ENCODE data around the gene FBRSL1. TPM values are rescaled to one million over a fixed set of nuclear protein-coding genes. Genes with fewer than 3 reads are reported as not detected.

FBRSL1 gene
- total and polyA plus RNA-seq, 2 of the 8 experiments (the other 6 are each of a cell fraction or from before 2014, with no cell fraction given) = 18.4 to 109 TPM

DNA sequence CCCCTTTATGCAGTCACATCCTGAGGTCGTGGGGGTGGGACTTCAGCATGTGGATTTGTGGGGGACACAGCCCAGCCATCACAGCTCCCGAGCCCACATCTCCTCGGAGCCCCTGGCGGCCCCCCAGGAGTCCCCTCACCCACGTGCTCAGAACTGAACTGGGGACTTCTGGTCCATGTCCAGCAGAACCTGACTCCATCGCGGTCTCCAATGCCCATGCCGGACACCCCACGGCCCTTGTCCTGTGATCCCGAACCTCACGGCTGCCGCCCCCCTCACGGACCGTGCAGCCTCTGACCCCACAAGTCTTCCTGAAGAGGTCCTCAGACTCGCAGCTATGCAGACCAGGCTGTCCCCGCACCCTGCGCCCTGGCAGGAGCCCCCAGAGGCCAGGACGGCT is 13.5 kb upstream of the FBRSL1 start (continued):
- TF ChIP-seq, protein P1, sequence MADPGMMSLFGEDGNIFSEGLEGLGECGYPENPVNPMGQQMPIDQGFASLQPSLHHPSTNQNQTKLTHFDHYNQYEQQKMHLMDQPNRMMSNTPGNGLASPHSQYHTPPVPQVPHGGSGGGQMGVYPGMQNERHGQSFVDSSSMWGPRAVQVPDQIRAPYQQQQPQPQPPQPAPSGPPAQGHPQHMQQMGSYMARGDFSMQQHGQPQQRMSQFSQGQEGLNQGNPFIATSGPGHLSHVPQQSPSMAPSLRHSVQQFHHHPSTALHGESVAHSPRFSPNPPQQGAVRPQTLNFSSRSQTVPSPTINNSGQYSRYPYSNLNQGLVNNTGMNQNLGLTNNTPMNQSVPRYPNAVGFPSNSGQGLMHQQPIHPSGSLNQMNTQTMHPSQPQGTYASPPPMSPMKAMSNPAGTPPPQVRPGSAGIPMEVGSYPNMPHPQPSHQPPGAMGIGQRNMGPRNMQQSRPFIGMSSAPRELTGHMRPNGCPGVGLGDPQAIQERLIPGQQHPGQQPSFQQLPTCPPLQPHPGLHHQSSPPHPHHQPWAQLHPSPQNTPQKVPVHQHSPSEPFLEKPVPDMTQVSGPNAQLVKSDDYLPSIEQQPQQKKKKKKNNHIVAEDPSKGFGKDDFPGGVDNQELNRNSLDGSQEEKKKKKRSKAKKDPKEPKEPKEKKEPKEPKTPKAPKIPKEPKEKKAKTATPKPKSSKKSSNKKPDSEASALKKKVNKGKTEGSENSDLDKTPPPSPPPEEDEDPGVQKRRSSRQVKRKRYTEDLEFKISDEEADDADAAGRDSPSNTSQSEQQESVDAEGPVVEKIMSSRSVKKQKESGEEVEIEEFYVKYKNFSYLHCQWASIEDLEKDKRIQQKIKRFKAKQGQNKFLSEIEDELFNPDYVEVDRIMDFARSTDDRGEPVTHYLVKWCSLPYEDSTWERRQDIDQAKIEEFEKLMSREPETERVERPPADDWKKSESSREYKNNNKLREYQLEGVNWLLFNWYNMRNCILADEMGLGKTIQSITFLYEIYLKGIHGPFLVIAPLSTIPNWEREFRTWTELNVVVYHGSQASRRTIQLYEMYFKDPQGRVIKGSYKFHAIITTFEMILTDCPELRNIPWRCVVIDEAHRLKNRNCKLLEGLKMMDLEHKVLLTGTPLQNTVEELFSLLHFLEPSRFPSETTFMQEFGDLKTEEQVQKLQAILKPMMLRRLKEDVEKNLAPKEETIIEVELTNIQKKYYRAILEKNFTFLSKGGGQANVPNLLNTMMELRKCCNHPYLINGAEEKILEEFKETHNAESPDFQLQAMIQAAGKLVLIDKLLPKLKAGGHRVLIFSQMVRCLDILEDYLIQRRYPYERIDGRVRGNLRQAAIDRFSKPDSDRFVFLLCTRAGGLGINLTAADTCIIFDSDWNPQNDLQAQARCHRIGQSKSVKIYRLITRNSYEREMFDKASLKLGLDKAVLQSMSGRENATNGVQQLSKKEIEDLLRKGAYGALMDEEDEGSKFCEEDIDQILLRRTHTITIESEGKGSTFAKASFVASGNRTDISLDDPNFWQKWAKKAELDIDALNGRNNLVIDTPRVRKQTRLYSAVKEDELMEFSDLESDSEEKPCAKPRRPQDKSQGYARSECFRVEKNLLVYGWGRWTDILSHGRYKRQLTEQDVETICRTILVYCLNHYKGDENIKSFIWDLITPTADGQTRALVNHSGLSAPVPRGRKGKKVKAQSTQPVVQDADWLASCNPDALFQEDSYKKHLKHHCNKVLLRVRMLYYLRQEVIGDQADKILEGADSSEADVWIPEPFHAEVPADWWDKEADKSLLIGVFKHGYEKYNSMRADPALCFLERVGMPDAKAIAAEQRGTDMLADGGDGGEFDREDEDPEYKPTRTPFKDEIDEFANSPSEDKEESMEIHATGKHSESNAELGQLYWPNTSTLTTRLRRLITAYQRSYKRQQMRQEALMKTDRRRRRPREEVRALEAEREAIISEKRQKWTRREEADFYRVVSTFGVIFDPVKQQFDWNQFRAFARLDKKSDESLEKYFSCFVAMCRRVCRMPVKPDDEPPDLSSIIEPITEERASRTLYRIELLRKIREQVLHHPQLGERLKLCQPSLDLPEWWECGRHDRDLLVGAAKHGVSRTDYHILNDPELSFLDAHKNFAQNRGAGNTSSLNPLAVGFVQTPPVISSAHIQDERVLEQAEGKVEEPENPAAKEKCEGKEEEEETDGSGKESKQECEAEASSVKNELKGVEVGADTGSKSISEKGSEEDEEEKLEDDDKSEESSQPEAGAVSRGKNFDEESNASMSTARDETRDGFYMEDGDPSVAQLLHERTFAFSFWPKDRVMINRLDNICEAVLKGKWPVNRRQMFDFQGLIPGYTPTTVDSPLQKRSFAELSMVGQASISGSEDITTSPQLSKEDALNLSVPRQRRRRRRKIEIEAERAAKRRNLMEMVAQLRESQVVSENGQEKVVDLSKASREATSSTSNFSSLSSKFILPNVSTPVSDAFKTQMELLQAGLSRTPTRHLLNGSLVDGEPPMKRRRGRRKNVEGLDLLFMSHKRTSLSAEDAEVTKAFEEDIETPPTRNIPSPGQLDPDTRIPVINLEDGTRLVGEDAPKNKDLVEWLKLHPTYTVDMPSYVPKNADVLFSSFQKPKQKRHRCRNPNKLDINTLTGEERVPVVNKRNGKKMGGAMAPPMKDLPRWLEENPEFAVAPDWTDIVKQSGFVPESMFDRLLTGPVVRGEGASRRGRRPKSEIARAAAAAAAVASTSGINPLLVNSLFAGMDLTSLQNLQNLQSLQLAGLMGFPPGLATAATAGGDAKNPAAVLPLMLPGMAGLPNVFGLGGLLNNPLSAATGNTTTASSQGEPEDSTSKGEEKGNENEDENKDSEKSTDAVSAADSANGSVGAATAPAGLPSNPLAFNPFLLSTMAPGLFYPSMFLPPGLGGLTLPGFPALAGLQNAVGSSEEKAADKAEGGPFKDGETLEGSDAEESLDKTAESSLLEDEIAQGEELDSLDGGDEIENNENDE (IDR thresholded peaks at IDR 0.05; ENCODE audit: insufficient replicate concordance, low read length) = no peak
- no peak for TF ChIP-seq CEBPB (IDR thresholded peaks at IDR 0.05; ENCODE audit: low read depth, low read length)
- no peak for TF ChIP-seq SP1 (IDR thresholded peaks at IDR 0.05; ENCODE audit: low read depth, low read length)
- no peak for TF ChIP-seq BACH1 (IDR thresholded peaks at IDR 0.05; ENCODE audit: low read length)
- no peak for TF ChIP-seq POU5F1 (IDR thresholded peaks at IDR 0.05; ENCODE audit: low read depth, low read length)
- TF ChIP-seq CBX8 (IDR thresholded peaks at IDR 0.05; ENCODE audit: borderline replicate concordance, low read depth, low read length) = no peak
- no peak for TF ChIP-seq TBP (IDR thresholded peaks at IDR 0.05; ENCODE audit: low read depth, low read length)
- TF ChIP-seq SP2 (IDR thresholded peaks at IDR 0.05; ENCODE audit: low read length) = no peak
- no peak for TF ChIP-seq SUZ12 (IDR thresholded peaks at IDR 0.05; ENCODE audit: low read length)
- TF ChIP-seq, protein P2, sequence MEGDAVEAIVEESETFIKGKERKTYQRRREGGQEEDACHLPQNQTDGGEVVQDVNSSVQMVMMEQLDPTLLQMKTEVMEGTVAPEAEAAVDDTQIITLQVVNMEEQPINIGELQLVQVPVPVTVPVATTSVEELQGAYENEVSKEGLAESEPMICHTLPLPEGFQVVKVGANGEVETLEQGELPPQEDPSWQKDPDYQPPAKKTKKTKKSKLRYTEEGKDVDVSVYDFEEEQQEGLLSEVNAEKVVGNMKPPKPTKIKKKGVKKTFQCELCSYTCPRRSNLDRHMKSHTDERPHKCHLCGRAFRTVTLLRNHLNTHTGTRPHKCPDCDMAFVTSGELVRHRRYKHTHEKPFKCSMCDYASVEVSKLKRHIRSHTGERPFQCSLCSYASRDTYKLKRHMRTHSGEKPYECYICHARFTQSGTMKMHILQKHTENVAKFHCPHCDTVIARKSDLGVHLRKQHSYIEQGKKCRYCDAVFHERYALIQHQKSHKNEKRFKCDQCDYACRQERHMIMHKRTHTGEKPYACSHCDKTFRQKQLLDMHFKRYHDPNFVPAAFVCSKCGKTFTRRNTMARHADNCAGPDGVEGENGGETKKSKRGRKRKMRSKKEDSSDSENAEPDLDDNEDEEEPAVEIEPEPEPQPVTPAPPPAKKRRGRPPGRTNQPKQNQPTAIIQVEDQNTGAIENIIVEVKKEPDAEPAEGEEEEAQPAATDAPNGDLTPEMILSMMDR (IDR thresholded peaks at IDR 0.05; ENCODE audit: control extremely low read depth in 1 of 3, insufficient read depth in 1 of 3, low read depth in 1 of 3, low read length in 3 of 3) = no peak
